ENCODE measurements around the gene NCS1.

- TF ChIP-seq GATA2 (IDR thresholded peaks at IDR 0.05; ENCODE audit: low read depth, low read length) = no peak
- TF ChIP-seq GATA3 (IDR thresholded peaks at IDR 0.05; ENCODE audit: low read depth, low read length) = no peak
These were observed 22.3 kb downstream of the NCS1 start for GRCh38 chr9:130194378-130194932.

Data from SH-SY5Y (cell line).